ENCODE results near the gene BEST2. TPM values are rescaled to one million over a fixed set of nuclear protein-coding genes. Genes with fewer than 3 reads are reported as not detected.

Gene BEST2
- total RNA-seq, 1 experiment from 2014 or later, result 0.10 TPM

DNA sequence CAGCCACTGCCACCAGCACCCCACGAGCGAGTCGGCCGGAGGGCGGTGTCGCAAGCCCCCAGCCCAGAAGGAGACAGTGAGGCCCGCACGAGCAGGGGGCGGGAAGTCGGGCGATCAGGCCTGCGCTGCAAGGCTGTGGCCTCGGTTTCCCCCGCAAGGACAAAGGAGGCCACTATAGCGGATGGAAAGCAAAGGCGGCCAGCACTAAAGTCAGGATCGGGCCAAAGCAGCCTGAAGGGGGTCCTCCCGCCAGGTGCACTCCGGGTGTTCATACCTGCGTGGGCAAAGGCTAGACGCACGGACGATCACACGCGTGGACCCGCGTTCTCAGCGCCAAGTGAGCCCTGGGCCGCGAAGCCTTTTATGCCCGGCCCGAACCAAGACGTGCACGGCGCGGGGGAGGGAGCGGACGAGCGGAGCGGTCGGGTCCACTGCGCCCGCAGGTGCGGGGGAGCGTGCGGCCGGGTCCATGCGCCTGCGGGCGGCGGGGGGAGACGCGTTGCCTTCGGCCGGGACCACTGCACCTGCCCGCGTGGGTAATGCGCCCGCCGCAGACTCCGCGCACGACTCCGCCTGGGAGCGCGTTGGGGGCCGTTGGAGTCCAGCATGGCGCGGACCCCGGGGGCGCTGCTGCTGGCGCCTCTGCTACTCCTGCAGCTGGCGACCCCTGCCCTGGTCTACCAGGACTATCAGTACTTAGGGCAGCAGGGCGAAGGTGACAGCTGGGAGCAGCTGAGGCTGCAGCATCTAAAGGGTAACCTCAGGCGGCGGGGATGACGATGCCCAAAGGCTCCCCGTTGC lies 50.1 kb downstream of the BEST2 start, which contains the start of the genes PRDX2 and THSD8 (continued):
- no peak for TF ChIP-seq ELF1 (IDR thresholded peaks at IDR 0.05; ENCODE audit: borderline replicate concordance, low read depth)
- no peak for TF ChIP-seq EZH2phosphoT487 (IDR thresholded peaks at IDR 0.05; ENCODE audit: borderline replicate concordance)

DNA sequence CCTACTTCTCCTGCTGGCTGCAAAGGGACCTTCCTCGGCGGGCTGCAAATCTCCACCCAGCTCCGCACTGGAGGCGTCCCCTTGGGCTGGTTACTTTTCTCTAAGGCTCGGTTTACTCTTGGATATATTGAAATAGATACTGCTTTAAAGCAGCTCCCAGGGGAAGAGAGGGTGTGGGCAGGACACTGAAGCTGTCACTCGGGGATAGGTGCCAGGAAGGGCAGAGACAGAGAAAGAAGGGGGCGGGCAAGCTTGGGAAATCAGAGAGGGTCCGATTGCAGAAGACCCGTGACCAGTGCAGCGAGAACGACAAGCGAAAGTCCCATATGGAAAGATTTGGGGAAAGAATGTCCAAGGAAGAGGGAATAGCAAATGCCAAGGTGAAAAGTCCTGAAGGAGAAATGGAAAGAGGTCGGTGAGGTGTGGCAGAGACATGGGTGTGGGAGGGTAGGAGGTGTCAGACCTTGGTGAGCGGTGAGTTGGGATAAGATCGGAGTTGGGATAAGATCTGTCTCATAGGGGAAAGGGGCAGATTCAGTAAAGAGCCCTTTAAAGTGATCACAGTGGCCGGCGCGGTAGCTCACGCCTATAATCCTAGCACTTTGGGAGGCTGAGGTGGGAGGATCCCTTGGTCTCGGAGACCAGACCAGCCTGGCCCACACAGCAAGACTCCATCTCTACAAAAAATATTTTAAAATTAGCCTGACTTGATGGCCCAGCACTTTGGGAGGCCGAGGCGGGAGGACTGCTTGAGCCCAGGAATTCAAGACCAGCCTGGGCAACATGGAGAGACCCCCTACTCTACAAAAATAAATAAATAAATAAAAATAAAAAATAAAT lies 50.9 kb downstream of the BEST2 start:
- Histone ChIP-seq H3K27me3 (ENCODE audit: insufficient read depth, low read length) (no peaks in the 10 kb centered on the region), H2AFZ (ENCODE audit: low read depth, low read length, poor library complexity, severe bottlenecking) (peak overlapping the region; percentile 61), H3K79me2 (ENCODE audit: insufficient read depth, low read length) (peaks cover 35% of the 10 kb centered on the region), H3K36me3 (ENCODE audit: control insufficient read depth in 1 of 2, insufficient read depth in 2 of 2, low read length in 2 of 2) (peaks cover 4 to 19% of the 10 kb centered on the region in 2 experiments; a peak in 3 of 4 replicates), H3K4me1 (ENCODE audit: control insufficient read depth in 1 of 2, insufficient read depth in 2 of 2, low read length in 2 of 2) (peaks cover 20 to 42% of the 10 kb centered on the region in 2 experiments; a peak in 3 of 4 replicates), H3K4me2 (ENCODE audit: low read length) (peak overlapping the region; percentile 100), H4K20me1 (ENCODE audit: insufficient read depth) (no peaks in the 10 kb centered on the region), H3K9ac (ENCODE audit: low read length) (peak overlapping the region; percentile 94), H3K9me2 (ENCODE audit: insufficient read depth) (no peaks in the 10 kb centered on the region), H3K4me3 (replicated peaks in 1 of 2; ENCODE audit: low read depth in 1 of 2, low read length in 2 of 2) (peak overlapping the region; percentile 93 to 97), H3K9me3 (ENCODE audit: control insufficient read depth in 1 of 2, insufficient read depth in 1 of 2, low read depth in 1 of 2, low read length in 2 of 2) (no peaks in the 10 kb centered on the region), H3K27ac (ENCODE audit: low read depth, low read length) (peak overlapping the region; percentile 86)
- ChIA-PET RAD21 (ENCODE audit: low non-redundant PET in 1 of 2, low total read pairs in 2 of 2, uncharacterized antibody in 2 of 2, unreplicated experiment in 2 of 2) (no interaction called here), CTCF (interaction anchor here (1.6 kb wide), 1 partner anchor 42 kb away, joined by 4 read pairs; no protein-coding TSS in a partner anchor), POLR2A (interaction anchor here (0.7 to 2.3 kb wide), 4 partner anchors 10 to 121 kb away, joined by 3 to 19 read pairs (median 4); partner anchors contain the start of genes JUNB and RTBDN)
- intact Hi-C loops (cut with micrococcal nuclease), result loop anchor here (5.0 kb wide), 1 partner anchor 35 kb away; the partner anchor contains the start of gene MAST1
- no TSS peak for BruUV-seq (replicated peaks)
- ATAC-seq (no peak), DNase-seq (ENCODE audit: low read depth, low spot score) (no peak)
- TF ChIP-seq EGR1 (IDR thresholded peaks at IDR 0.05; ENCODE audit: low read depth) (no peak), TCF7L2 (IDR thresholded peaks at IDR 0.05; ENCODE audit: borderline replicate concordance, extremely low read depth, insufficient read depth, insufficient read length) (no peak), EZH2phosphoT487 (IDR thresholded peaks at IDR 0.05; ENCODE audit: borderline replicate concordance) (no peak), FOSL1 (IDR thresholded peaks at IDR 0.05; ENCODE audit: low read depth) (no peak), SRF (IDR thresholded peaks at IDR 0.05; ENCODE audit: low read depth) (no peak), POLR2AphosphoS5 (IDR thresholded peaks at IDR 0.05; ENCODE audit: low read depth, low read length) (no peak), EZH2 (IDR thresholded peaks at IDR 0.05) (no peak), REST (IDR thresholded peaks at IDR 0.05; ENCODE audit: low read depth) (no peak), ZFX (IDR thresholded peaks at IDR 0.05) (no peak), ELF1 (IDR thresholded peaks at IDR 0.05; ENCODE audit: borderline replicate concordance, low read depth) (no peak), POLR2A (IDR thresholded peaks at IDR 0.05; ENCODE audit: borderline replicate concordance, extremely low read depth, insufficient read depth, insufficient read length) (no peak), CEBPB (IDR thresholded peaks at IDR 0.05; ENCODE audit: low read depth) (no peak), RAD21 (IDR thresholded peaks at IDR 0.05; ENCODE audit: low read depth) (no peak)
- TF ChIP-seq, protein P1, sequence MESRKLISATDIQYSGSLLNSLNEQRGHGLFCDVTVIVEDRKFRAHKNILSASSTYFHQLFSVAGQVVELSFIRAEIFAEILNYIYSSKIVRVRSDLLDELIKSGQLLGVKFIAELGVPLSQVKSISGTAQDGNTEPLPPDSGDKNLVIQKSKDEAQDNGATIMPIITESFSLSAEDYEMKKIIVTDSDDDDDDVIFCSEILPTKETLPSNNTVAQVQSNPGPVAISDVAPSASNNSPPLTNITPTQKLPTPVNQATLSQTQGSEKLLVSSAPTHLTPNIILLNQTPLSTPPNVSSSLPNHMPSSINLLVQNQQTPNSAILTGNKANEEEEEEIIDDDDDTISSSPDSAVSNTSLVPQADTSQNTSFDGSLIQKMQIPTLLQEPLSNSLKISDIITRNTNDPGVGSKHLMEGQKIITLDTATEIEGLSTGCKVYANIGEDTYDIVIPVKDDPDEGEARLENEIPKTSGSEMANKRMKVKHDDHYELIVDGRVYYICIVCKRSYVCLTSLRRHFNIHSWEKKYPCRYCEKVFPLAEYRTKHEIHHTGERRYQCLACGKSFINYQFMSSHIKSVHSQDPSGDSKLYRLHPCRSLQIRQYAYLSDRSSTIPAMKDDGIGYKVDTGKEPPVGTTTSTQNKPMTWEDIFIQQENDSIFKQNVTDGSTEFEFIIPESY (IDR thresholded peaks at IDR 0.05; ENCODE audit: extremely low read depth, insufficient replicate concordance, low read length), result no peak

Measured in HCT116 (cell line).